K562 (cell line): ENCODE measurements around the gene ARSA. TPM values are rescaled to one million over a fixed set of nuclear protein-coding genes. Genes with fewer than 3 reads are reported as not detected.
A peak's percentile ranks its signal among the peaks of the same experiment; 100 is the strongest.

Experiments
- ATAC-seq: fragments of 200-7000 bp; cut with Tn5 transposase; 3 replicates; pipeline ENCODE4 v1.9.1; 2020; ENCODE audit warnings: moderate library complexity
- BruUV-seq: library from RNA; stranded (reverse); fragments of 400-500 nt; replicated peaks from 2 replicates; lab custom pipeline; 2021; lab: Mats Ljungman, UMichigan
- CTCF ChIA-PET: fragments of 300-600 bp; formaldehyde crosslinking; extraction: SDS; loops from one replicate; lab custom pipeline; 2021; ENCODE audit warnings: low intra/inter-chr PET ratio; lab: Yijun Ruan, JAX
- POLR2A ChIA-PET: fragments of 300-600, 350-650 bp; sonication (Branson Sonifier 250); formaldehyde crosslinking; extraction: SDS; loops from one replicate; lab custom pipeline; 2021; ENCODE audit warnings: antibody characterized with exemption, inconsistent platforms; lab: Yijun Ruan, JAX
- DNase-seq, 4 experiments: peaks; one replicate each; pipeline versions ENCODE4 v3.0.0 to v3.0.0-alpha.2; 2011 to 2018; ENCODE audit warnings: low spot score in 3 of 4, mixed read lengths in 3 of 4; ENCODE audit errors: extremely low read depth in 1 of 4
- FAIRE-seq: peaks from 2 replicates; lab custom pipeline; 2011; peaks lifted over from hg19 to GRCh38; lab: Jason Lieb, UNC
- H2AFZ ChIP-seq: 2 replicates; pipeline ENCODE4 v1.6.0; 2011; ENCODE audit warnings: low read depth, low read length, control low read depth, inconsistent platforms
- H3K27ac ChIP-seq: fragments of 200-600 bp; 3 replicates; pipeline ENCODE4 v1.8.0; 2011; ENCODE audit warnings: low read depth, mild to moderate bottlenecking, control low read depth, inconsistent platforms, low read length, moderate library complexity, mixed read lengths; ENCODE audit errors: extremely low read depth
- H3K27me3 ChIP-seq, 2 experiments: fragments of 300-600 bp in 1 of 2; 2 replicates in 1 of 2; 3 replicates in 1 of 2; pipeline versions ENCODE4 v1.6.0 to v1.8.0; 2011; ENCODE audit warnings: inconsistent platforms in 2 of 2, low read length in 2 of 2, mild to moderate bottlenecking in 1 of 2, mixed read lengths in 1 of 2, moderate library complexity in 1 of 2; ENCODE audit not compliant: control insufficient read depth in 2 of 2, insufficient read depth in 2 of 2
- H3K36me3 ChIP-seq: fragments of 300-600 bp; 3 replicates; pipeline ENCODE4 v1.8.0; 2011; ENCODE audit warnings: mild to moderate bottlenecking, low read length, inconsistent platforms; ENCODE audit not compliant: control insufficient read depth, insufficient read depth
- H3K4me1 ChIP-seq, 2 experiments: fragments of 200-600 bp in 1 of 2; replicated peaks in 1 of 2; 2 replicates in 1 of 2; 3 replicates in 1 of 2; pipeline versions ENCODE4 v1.5.1 to v1.8.0; 2011; ENCODE audit warnings: inconsistent platforms in 2 of 2, low read length in 2 of 2, mild to moderate bottlenecking in 1 of 2, mixed read lengths in 1 of 2, moderate library complexity in 1 of 2; ENCODE audit not compliant: control insufficient read depth in 2 of 2, insufficient read depth in 2 of 2
- H3K4me2 ChIP-seq: 2 replicates; pipeline ENCODE4 v1.6.1; 2011; ENCODE audit warnings: low read length, control low read depth, inconsistent platforms, mixed read lengths; ENCODE audit not compliant: insufficient read depth
- H3K4me3 ChIP-seq: fragments of 200-600 bp; sonication (generic), shearing (Covaris generic); 2 replicates; pipeline ENCODE4 v1.5.1; 2016; ENCODE audit warnings: control low read depth, inconsistent platforms
- H3K79me2 ChIP-seq: fragments of 200-600 bp; 3 replicates; pipeline ENCODE4 v1.8.0; 2011; ENCODE audit warnings: low read length, inconsistent platforms; ENCODE audit not compliant: control insufficient read depth, insufficient read depth
- H3K9ac ChIP-seq, 2 experiments: 2 replicates each; pipeline versions ENCODE4 v1.6.0 to v1.6.1; 2011; ENCODE audit warnings: low read depth in 2 of 2, low read length in 2 of 2, control low read depth in 1 of 2, inconsistent platforms in 1 of 2, mild to moderate bottlenecking in 1 of 2, mixed read lengths in 1 of 2; ENCODE audit not compliant: insufficient read depth in 1 of 2
- H3K9me1 ChIP-seq: one replicate; pipeline ENCODE4 v1.6.0; 2011; ENCODE audit warnings: inconsistent platforms, mild to moderate bottlenecking, low read length, moderate library complexity; ENCODE audit not compliant: control insufficient read depth, insufficient read depth
- H3K9me3 ChIP-seq: replicated peaks from 2 replicates; pipeline ENCODE4 v1.5.1; 2011; ENCODE audit warnings: low read depth, low read length, inconsistent platforms; ENCODE audit not compliant: control insufficient read depth, insufficient read depth
- H4K20me1 ChIP-seq: replicated peaks from 2 replicates; pipeline ENCODE4 v1.6.1; 2011; ENCODE audit warnings: low read length, inconsistent platforms, mixed read lengths; ENCODE audit not compliant: control insufficient read depth, insufficient read depth
- CHD2 ChIP-seq: IDR thresholded peaks from 2 replicates; pipeline ENCODE4 v1.6.1; 2011; ENCODE audit warnings: low read depth, low read length
- DPF2 ChIP-seq: fragments of 450-650 bp; IDR thresholded peaks from 2 replicates; pipeline ENCODE4 v1.6.1; 2016
- MECOM ChIP-seq: fragments of 250-450 bp; sonication (Bioruptor Pico); IDR thresholded peaks from 2 replicates; pipeline ENCODE4 v1.8.0; 2022; ENCODE audit warnings: inconsistent platforms
- MITF ChIP-seq: IDR thresholded peaks from 2 replicates; pipeline ENCODE4 v1.6.1; 2014; ENCODE audit warnings: antibody characterized with exemption
- PHF20 ChIP-seq: fragments of 450-650 bp; IDR thresholded peaks from 2 replicates; pipeline ENCODE4 v1.6.1; 2018; ENCODE audit not compliant: partially characterized antibody
- PURB ChIP-seq: sonication (generic); formaldehyde crosslinking; IDR thresholded peaks from 2 replicates; pipeline ENCODE4 v1.9.0; 2021; ENCODE audit warnings: low read depth, mild to moderate bottlenecking, missing genetic modification reagents
- TRIM24 ChIP-seq, 2 experiments: fragments of 450-650 bp; IDR thresholded peaks; 2 replicates each; pipeline ENCODE4 v1.6.1; 2016
- USF1 ChIP-seq: sonication (generic); formaldehyde crosslinking; IDR thresholded peaks from 2 replicates; pipeline ENCODE4 v1.9.0; 2022; ENCODE audit warnings: mild to moderate bottlenecking, missing genetic modification reagents
- ZHX1 ChIP-seq: fragments of 150-350 bp; conservative IDR thresholded peaks from 2 replicates; pipeline ENCODE4 v1.6.1; 2014; ENCODE audit warnings: low read length
- ZNF589 ChIP-seq: fragments of 200-800 bp; sonication (Bioruptor generic); IDR thresholded peaks from 2 replicates; pipeline ENCODE4 v1.6.1; 2016; ENCODE audit warnings: low read depth, missing genetic modification characterization, missing compliant biosample characterization
- ZNF639 ChIP-seq, 2 experiments: fragments of 200-800 bp in 1 of 2; sonication (Bioruptor generic) in 1 of 2; sonication (generic) in 1 of 2; formaldehyde crosslinking in 1 of 2; IDR thresholded peaks in 1 of 2; conservative IDR thresholded peaks in 1 of 2; 2 replicates each; pipeline versions ENCODE4 v1.5.0 to v1.6.1; 2016 to 2020; ENCODE audit warnings: missing compliant biosample characterization in 1 of 2, missing genetic modification characterization in 1 of 2, missing genetic modification reagents in 1 of 2
- ZNF75A ChIP-seq: fragments of 450-650 bp; formaldehyde crosslinking; IDR thresholded peaks from 2 replicates; pipeline ENCODE4 v1.4.0; 2020; ENCODE audit warnings: mild to moderate bottlenecking
- ZNF778 ChIP-seq: fragments of 450-650 bp; formaldehyde crosslinking; IDR thresholded peaks from 2 replicates; pipeline ENCODE4 v1.4.0; 2020; ENCODE audit warnings: mild to moderate bottlenecking, moderate library complexity
- WGBS: fragments of 100-300 bp; shearing (Covaris generic); methylation state at CpG from one replicate; pipeline ENCODE4 v1.1.6; 2016; ENCODE audit warnings: low coverage, mixed read lengths; ENCODE audit not compliant: insufficient coverage; ENCODE audit errors: missing lambda C conversion rate; 5-methylcytosine and 5-hydroxymethylcytosine counted together
- in situ Hi-C: fragments of 300-500 bp; cut with MboI; formaldehyde crosslinking; loops from 4 replicates; pipeline ENCODE4 v1.15.0; 2018; ENCODE audit warnings: inconsistent platforms, mixed read lengths
- intact Hi-C: fragments of 100-400 bp; cut with micrococcal nuclease; formaldehyde crosslinking; loops from 2 replicates; pipeline ENCODE4 v1.14.2; 2022
- polyA plus RNA-seq, 8 experiments: library from polyadenylated mRNA; depleted of rRNA in 4 of 8; stranded (reverse) in 5 of 8; unstranded in 3 of 8; fragments of >200 nt; fragmentation: Nextera tagmentation in 2 of 8; fragmentation: Illumina TruSeq in 1 of 8; extraction: Ambion mirVana in 2 of 8; extraction: Trizol in 1 of 8; gene quantifications; 2 replicates each; pipeline versions ENCODE4 v1.2.1 to v1.2.3, GENCODE V29; 2011 to 2014; ENCODE audit warnings: inconsistent platforms in 1 of 8, missing spikeins in 1 of 8
- total RNA-seq, 7 experiments: library from RNA; depleted of rRNA in 6 of 7; stranded (reverse); fragments of >200 nt in 6 of 7; fragmentation: Illumina TruSeq in 2 of 7; extraction: Trizol in 2 of 7; gene quantifications; 2 replicates each; pipeline versions ENCODE4 v1.2.1 to v1.2.3, GENCODE V29; 2011 to 2021; ENCODE audit warnings: low replicate concordance in 1 of 7

The ARSA gene
- total and polyA plus RNA-seq, 9 of the 15 experiments (the other 6 are each of a cell fraction or from before 2014, with no cell fraction given): 0.32 to 10.9 (median 1.8) TPM; not detected in 1

- TF ChIP-seq ZHX1: no peak
Observed at GRCh38 chr22:50578776-50579310, 49.1 kb downstream of the ARSA start (continued).

GRCh38 chr22:50577987-50578775 lies 49.8 kb downstream of the ARSA start, which contains the start of gene CPT1B:
CPT1B (minus strand) TSS chr22:50578427; CDS start chr22:50577915, 512 bp downstream.
- Histone ChIP-seq H3K9ac (no peak within 1 kb of the TSS; a peak in 1 of 4 replicates), H3K9me1 (no peaks in the 10 kb centered on the region), H3K9me3 (no peaks in the 10 kb centered on the region), H2AFZ (no peak within 1 kb of the TSS), H3K4me1 (peaks cover 4 to 26% of the 10 kb centered on the region in 2 experiments; a peak in 3 of 5 replicates), H3K36me3 (no peaks in the 10 kb centered on the region; the same call in 2 of the 3 replicates), H3K79me2 (peaks cover 6% of the 10 kb centered on the region; the same call in 2 of the 3 replicates), H4K20me1 (no peaks in the 10 kb centered on the region), H3K27ac (no peak within 1 kb of the TSS), H3K4me2 (no peak within 1 kb of the TSS), H3K27me3 (no peaks in the 10 kb centered on the region), H3K4me3 (no peak within 1 kb of the TSS)
- 76% methylated on average over 6 of the region's 63 CpGs for WGBS
- BruUV-seq: no TSS peak
- POLR2A ChIA-PET: interaction anchor here (0.6 to 2.0 kb wide), 4 partner anchors 12 to 146 kb away, joined by 3 to 4 read pairs (median 3); partner anchors contain the start of gene SYCE3
- ATAC-seq (no peak), FAIRE-seq (no peak), DNase-seq (peak in 2 of 4 experiments; percentile 23 to 28)
- CTCF ChIA-PET: interaction anchor here (3.2 kb wide), 1 partner anchor 42 kb away, joined by 51 read pairs; no protein-coding TSS in a partner anchor
- intact Hi-C loops: no loop called here
- in situ Hi-C loops: loop anchor here (5.0 kb wide), 1 partner anchor 34 kb away; no protein-coding TSS in a partner anchor
- TF ChIP-seq USF1 (CRISPR knock-in tag): no peak
- TF ChIP-seq MECOM (CRISPR knock-in tag): no peak
- TF ChIP-seq MITF: no peak
- no peak for TF ChIP-seq ZNF75A (CRISPR knock-in tag)
- no peak for TF ChIP-seq DPF2
- TF ChIP-seq ZNF639 (CRISPR knock-in tag; conservative IDR thresholded peaks at IDR 0.05 in 1 of 2, IDR thresholded peaks at IDR 0.05 in 1 of 2): no peak
- TF ChIP-seq ZNF778: no peak
- no peak for TF ChIP-seq PHF20
- TF ChIP-seq ZNF589: no peak
- TF ChIP-seq PURB (CRISPR knock-in tag): no peak
- TF ChIP-seq TRIM24 (IDR thresholded peaks at IDR 0.05): no peak
- no peak for TF ChIP-seq CHD2
